ENCODE data around the gene GAB2. TPM values are rescaled to one million over a fixed set of nuclear protein-coding genes. Genes with fewer than 3 reads are reported as not detected.
"Not testable (repeated sequence)": the region's sequence is repeated elsewhere in the genome, so short reads cannot be mapped to it uniquely, and the experiment has no call there.

Gene GAB2
- total RNA-seq, 1 donor: 8.2 TPM

DNA sequence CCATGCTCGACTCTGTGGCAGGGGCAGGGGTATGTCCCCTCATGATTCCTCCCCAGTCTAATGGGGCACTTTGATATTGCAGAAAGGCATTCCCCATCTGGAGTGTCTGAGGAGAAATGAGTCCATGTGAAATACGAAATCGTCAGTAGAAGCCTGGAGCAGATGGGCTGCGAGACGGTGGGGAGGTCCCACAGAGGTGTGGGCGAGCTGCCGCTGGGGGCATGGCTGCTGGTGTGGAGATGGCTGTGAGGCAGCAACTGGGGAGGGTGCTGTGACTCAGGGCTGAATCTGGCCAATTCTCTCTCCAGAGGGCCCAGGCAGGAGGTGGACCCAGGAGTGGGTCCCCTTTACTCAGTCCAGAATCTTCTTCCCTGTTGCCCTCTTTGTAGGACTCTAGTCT lies 240.4 kb downstream of the GAB2 start:
- DNase-seq (ENCODE audit: low read depth): no peak
- no peak overlapping the region for H3K4me3 ChIP-seq (ENCODE audit: low read depth, low read length)
- TF ChIP-seq, protein P1, sequence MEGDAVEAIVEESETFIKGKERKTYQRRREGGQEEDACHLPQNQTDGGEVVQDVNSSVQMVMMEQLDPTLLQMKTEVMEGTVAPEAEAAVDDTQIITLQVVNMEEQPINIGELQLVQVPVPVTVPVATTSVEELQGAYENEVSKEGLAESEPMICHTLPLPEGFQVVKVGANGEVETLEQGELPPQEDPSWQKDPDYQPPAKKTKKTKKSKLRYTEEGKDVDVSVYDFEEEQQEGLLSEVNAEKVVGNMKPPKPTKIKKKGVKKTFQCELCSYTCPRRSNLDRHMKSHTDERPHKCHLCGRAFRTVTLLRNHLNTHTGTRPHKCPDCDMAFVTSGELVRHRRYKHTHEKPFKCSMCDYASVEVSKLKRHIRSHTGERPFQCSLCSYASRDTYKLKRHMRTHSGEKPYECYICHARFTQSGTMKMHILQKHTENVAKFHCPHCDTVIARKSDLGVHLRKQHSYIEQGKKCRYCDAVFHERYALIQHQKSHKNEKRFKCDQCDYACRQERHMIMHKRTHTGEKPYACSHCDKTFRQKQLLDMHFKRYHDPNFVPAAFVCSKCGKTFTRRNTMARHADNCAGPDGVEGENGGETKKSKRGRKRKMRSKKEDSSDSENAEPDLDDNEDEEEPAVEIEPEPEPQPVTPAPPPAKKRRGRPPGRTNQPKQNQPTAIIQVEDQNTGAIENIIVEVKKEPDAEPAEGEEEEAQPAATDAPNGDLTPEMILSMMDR (IDR thresholded peaks at IDR 0.05; ENCODE audit: insufficient read depth, low read depth, low read length): no peak

DNA sequence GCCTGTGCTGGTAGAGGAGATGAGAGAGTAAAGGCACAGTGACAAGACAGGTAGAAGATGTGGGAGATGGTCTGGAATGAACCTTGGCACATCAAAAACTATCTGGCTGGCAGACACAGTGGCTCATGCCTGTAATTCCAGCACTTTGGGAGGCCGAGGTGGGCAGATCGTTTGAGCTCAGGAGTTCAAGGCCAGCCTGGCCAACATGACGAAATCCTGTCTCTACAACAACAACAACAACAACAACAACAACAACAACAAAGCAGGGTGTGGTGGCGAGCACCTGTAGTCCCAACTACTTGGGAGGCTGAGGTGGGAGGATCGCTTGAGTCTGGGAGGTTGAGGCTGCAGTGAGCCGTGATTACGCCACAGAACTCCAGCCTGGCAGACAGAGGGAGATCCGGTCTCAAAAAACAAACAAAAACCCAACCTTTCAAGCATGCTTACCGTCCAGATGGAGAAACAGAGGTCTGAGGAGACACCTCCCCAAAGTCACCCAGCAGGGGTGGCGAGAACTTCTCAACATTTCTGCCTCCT lies 240.9 kb downstream of the GAB2 start:
- TF ChIP-seq, protein P1 (IDR thresholded peaks at IDR 0.05; ENCODE audit: insufficient read depth, low read depth, low read length): no peak
- no peak for DNase-seq (ENCODE audit: low read depth)
- no peak overlapping the region for H3K4me3 ChIP-seq (ENCODE audit: low read depth, low read length)

DNA sequence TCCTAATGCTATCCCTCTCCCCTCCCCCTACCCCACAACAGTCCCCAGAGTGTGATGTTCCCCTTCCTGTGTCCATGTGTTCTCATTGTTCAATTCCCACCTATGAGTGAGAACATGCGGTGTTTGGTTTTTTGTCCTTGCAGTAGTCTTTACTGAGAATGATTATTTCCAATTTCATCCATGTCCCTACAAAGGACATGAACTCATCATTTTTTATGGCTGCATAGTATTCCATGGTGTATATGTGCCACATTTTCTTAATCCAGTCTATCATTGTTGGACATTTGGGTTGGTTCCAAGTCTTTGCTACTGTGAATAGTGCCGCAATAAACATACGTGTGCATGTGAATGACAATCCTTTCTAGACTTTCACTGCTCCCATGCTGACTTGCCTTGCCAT lies 241.8 kb downstream of the GAB2 start:
- not testable (repeated sequence) for DNase-seq (ENCODE audit: low read depth); H3K4me3 ChIP-seq (ENCODE audit: low read depth, low read length)

- TF ChIP-seq, protein P1 (IDR thresholded peaks at IDR 0.05; ENCODE audit: insufficient read depth, low read depth, low read length): no peak
- no peak overlapping the region for H3K4me3 ChIP-seq (ENCODE audit: low read depth, low read length)
- no peak for DNase-seq (ENCODE audit: low read depth)
Measured at GRCh38 chr11:78171951-78172350, 245.7 kb downstream of the GAB2 start.

GRCh38 chr11:78170874-78171549 lies 246.6 kb downstream of the GAB2 start:
- H3K4me3 ChIP-seq (ENCODE audit: low read depth, low read length): no peak overlapping the region
- no peak for DNase-seq (ENCODE audit: low read depth)
- TF ChIP-seq, protein P1 (IDR thresholded peaks at IDR 0.05; ENCODE audit: insufficient read depth, low read depth, low read length): no peak

GRCh38 chr11:78170413-78170812 lies 247.2 kb downstream of the GAB2 start:
- no peak for DNase-seq (ENCODE audit: low read depth)
- no peak overlapping the region for H3K4me3 ChIP-seq (ENCODE audit: low read depth, low read length)
- TF ChIP-seq, protein P1 (IDR thresholded peaks at IDR 0.05; ENCODE audit: insufficient read depth, low read depth, low read length): no peak

DNA sequence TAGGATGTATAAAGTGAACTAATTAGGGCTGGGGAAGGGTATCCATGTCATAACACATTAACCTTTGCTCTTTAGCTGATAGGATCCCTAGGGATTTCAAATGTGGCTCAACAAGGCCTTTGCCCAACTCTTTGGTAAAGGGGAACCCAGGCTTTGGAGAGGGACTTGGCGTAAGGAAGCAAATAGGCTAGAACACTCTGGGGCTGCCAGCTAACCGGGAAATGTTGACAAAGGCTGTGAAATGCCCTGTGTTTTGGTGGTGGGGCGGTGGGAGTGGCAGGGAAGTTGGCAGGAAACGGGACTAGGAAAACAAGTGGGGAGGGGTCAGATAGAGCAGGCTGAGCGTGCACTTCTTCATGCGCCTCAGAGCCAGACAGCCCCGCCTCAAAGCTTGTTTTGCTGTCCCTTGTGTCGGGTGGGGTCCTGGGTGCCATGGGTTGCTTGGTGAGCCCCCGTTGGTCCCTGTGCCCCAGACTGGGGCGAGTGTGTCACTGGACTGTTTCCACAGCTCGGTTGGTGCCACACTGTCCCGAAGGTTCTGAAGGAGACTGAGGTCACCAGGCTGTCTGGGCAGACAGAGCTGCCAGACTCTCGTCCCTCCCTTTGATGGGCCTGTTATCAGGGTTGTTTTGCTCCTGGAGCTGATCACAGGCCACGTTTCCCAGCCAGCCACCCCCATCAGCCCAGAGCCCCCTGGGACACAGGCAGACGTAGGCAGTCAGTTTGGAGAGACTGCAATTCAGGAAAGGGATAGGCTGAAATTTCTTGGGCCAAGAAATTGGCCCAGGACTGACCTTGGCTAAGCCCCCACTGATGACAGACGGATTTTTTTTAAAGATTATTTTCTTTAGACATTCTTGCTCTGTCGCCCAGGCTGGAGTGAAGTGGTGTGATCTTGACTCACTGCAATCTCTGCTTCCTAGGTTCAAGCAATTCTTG lies 248.8 kb downstream of the GAB2 start:
- DNase-seq (ENCODE audit: low read depth): peak; percentile 49

More for the DNA sequence above, 248.8 kb downstream of the GAB2 start:
- TF ChIP-seq, protein P1 (IDR thresholded peaks at IDR 0.05; ENCODE audit: insufficient read depth, low read depth, low read length): no peak
- H3K4me3 ChIP-seq (ENCODE audit: low read depth, low read length): no peak overlapping the region

All from fibroblast of villous mesenchyme (primary cell).